Muscle of back (tissue), 11 donors: ENCODE measurements around the gene RBMS3. TPM values are rescaled to one million over a fixed set of nuclear protein-coding genes. Genes with fewer than 3 reads are reported as not detected.

Experiments
- DNase-seq, 3 donors: peaks; one replicate each; pipeline versions ENCODE4 v3.0.0 to v3.0.0-alpha.2; 2013
- polyA plus RNA-seq, 10 donors: library from polyadenylated mRNA; unstranded; fragments of 120-200 nt; gene quantifications; one replicate each; pipeline ENCODE4 v1.2.1, GENCODE V29; 2013; ENCODE audit not compliant: insufficient read length in 10 of 10

The RBMS3 gene
- polyA plus RNA-seq, 10 donors, result 22.4 to 37.1 (median 28.1) TPM

DNA sequence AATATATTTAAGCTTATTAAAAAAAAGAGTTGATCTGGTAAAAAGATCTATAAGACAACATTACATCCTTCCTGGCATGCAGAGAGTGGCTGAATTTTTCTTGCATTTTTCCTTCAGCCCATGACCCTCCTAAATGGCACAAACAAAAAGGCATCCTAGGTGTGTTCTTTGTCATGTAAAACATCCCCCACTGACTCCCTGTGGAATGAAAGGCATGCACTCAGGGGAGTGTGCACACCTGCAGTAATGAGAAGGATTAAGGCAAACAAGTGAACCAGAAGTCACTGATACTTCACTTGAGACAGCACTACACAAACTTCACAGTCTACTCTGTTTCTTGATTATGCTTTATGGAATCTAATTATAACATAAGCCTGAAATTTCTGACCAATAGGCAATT lies 195.0 kb downstream of the RBMS3 start:
- DNase-seq, result no peak

DNA sequence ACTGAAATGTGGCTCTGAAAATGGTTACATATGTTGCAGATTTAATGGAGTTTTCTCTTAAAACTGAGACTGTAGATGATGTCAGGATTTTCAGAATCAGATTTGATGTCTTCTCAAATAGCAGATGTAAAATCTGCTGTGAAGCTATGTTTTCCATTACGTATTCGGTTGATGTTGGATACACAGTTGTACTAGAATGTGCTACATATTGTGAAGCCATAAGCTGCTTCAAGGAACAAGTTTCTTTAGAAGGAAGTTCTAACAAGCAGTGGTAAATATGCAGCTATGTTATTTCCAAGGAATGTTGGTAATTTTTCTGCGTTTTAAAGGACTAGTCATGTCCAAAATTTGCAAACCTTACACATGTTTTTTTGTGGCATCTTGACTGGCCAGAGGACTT lies 197.7 kb downstream of the RBMS3 start:
- DNase-seq, result peak in 2 of 3 donors; percentile 20 to 49

DNA sequence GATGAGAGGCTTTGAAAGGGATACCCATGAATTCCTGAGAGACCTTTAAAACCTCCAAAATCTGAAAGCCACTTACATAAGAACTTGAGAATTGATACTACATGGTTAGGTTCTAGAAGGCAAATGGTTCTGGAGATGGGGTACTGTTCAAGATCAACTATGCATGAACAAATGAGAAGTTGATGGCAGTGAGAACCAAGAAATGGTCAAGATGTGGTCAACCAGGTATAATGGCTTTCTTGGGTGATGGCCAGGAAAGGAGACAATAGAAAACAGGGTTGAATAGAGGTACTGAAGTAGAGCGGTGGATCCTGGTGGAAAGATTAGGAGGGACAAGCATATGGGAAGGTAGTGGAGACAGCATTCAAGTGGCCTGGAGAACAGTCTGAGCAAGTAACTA lies 200.4 kb downstream of the RBMS3 start:
- no peak for DNase-seq

DNA sequence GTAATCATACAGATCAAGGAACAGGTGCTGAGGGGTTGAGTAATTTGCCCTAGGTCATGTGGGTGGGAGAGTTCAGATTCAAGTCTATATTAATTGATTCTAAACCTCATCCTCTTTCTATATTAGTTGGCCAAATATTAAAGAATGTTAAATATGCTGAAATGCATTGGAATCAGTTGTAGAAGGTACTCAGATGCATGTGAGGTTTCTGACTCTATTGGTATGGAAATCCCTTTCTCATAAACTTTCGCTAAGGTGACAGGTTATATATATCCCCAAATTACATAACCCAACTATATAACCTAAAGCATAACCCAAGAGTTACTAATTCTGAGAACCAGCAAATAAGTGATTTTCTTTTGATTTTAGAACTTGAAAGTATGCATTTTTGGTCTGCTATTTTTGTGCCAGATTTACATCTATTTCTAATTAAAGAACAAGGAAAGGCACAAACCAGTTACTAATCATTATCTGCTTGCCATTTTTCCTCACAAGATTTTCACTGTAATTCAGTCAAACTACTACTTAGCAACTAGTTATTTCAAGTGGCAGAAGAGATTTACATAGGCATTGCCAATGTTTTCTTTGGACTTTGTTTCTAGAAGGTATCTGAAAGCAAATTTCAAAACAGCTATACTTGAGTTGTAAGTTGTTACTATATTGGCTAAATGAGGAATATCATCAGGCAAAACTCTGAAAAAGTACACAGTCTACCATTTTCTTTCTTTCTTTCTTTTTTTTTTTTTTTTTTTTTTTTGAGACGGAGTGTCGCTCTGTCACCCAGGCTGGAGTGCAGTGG lies 201.3 kb downstream of the RBMS3 start:
- no peak for DNase-seq

DNA sequence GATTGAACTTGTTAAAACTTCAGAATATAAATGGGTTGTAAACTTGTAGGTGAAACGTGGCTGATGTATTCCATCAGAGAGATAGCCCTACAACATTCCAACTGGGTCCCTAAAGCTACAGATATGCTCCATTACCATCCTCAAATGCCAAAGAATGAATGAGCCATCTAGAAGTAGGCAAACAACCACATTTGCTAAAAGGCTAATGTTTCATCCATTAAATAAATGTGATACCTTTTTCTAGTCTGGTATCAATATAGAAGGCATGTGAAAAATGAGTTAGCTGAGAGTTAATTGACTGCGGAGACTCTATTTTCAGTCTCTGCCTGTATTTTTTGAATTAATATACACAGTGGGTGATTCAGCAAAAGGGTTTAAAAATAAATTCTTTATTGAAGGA lies 203.8 kb downstream of the RBMS3 start:
- no peak for DNase-seq

DNA sequence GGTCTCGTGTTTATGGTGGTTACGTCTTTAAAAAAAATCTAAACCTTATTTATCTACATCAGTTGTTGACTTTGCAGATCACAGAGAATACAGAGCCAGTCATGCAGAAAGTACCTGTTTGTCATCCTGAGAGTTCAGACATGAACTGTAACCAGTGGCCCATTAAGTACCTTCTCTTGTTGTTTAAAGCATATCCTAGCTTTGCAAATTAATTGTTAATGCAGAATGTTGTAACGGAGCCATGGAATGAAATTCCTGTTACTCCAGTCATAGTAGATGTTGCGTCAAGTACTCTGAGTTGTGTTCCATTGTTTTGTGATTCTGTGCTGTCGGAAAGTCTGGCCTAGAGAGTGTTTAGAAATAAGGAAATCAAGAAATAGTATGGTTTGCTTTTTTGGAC lies 205.2 kb downstream of the RBMS3 start:
- peak; percentile 12 to 40 (median 36) for DNase-seq

DNA sequence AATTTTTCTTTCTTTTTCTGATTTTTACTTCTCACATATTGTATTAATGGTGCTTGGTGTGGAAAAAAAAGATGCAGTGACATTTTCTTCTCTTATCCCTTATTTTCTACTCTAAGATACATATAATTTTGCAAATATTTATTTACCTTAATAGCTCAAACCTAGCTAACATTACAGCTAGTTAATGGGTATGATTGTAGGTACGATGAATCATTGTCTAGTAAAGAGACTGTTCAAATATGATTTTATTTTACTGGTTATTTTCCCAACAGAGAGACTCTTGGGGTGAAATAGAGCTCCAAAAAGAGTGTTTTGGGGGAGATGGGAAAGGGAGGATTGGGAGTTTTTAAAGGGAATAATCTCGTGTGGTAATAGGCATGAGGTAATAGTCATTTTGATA lies 206.0 kb downstream of the RBMS3 start:
- DNase-seq, result no peak

DNA sequence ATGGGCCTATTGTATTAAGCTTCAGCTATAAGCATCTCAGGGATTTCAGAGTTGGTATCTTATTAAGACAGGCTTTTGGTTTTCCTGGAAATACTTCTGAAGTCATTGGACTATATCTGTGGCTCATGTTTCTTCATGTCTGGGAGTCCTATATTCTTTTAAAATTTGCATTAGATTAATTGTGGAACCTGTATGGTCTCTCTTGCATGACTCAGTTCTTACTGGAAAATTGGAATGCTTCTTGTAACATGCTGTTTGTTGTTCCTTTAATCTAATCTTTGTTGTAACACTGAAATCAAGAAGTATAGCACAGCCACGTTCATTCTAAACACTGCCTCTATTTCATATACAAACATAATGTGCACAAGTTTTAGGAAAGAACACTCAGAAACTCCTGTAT lies 208.1 kb downstream of the RBMS3 start:
- DNase-seq, result no peak

DNA sequence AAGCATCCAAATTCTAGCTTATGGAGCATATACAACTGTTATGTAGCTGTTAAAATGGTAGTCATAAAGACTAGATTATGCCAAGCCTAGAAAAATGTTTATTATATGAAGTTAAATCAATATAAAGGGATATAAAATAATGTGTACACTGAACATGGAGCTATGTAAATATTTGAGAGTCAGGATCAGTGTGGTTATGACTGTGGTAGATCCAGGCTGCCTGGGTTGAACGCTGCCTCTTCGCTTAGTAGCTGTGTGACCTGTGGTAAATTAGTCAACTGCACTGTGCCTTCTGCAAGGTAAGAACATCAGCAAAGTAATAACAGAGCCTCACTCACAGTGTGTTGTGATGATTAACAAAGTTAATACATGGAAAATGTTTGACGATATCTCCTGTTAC lies 212.2 kb downstream of the RBMS3 start:
- DNase-seq, result no peak

DNA sequence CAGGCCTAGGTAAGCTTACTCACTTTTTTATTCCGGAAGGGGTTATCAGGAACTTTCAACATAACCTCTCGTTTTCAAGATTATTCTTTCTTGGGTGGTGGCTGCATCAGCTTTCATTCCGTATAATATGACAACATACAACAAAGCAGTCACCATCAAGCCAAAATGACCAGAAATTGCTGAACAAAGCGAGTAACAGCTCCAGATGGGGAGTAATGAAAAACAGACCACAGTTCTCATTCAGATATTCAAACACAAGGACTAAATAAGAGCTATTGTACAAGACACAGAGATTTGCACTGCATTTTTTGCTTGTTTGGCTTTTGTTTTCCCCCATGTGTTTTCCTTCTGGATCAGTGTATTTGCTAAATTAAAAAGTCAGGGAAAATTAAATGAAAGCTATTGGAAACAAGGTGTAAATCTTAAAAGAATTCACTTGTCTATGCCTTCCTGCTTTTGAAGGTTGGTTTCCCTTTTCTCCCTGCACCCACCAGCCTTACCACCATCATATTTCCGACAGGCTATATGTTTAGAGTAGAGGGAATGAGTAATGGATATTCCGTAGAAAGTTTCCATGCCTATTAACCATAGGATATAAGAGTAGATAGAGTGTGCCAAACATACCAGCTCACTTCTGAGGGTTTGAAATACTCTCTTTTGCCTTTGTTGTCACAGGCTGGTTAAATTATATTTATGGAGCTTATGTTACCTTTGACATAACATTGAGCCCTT lies 213.6 kb downstream of the RBMS3 start:
- DNase-seq, result peak; percentile 78 to 92 (median 81)

DNA sequence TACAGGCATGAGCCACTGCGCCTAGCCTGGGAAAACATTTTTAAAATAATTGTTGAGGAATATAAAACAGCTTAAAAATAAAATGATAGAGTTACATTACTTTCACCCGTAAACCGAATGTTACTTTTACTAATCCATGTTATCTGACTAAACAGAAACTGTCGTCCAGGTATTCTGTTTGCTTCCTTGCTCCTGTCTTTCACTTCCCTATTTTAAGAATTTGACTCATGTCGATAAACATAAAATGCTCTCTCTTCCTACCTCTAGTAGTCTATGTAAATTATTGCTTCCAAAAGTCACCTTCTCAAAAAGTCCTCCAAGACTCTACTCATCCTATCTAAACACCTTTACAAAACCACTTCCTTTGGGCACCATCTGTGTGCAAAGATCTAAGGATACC lies 216.4 kb downstream of the RBMS3 start:
- no peak for DNase-seq

DNA sequence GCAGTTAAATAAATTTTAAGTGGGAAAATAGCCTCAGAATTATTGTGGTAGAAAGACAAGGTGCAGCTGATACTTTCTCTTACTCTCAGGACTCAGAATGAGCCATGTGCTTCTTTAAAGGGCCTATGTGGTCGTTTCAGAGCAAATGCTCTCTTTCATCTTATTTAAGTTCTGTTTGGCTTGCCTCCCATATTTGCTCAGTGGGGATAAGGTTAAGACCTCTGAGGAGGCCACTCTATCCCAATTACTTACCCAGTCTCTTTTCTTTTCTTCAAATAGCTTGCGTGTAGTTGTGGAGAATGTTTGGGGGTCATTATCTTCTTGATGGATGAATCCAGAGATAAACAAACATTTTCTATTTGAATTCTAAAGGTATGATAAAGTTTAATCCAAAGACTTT lies 221.9 kb downstream of the RBMS3 start:
- DNase-seq, result no peak

DNA sequence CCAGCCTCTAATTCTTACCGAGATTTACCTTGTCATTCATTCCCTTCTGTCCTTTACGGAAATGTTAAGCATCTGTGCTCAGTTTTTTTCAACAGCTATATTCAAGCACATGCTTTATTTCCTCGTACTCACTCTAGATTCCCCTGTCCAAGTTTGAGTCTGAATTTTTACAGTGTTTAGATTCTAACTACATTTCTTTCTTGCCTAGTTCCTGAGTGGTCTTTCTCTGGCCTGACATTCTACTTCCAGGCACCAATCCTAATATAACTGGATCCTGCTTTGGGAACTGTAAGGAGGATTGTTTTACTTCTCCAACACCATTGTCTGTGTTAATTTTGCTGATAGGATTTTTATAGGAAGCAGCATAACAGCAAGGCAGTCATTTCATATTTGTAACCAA lies 222.4 kb downstream of the RBMS3 start:
- peak in 1 of 3 donors; percentile 61 for DNase-seq

DNA sequence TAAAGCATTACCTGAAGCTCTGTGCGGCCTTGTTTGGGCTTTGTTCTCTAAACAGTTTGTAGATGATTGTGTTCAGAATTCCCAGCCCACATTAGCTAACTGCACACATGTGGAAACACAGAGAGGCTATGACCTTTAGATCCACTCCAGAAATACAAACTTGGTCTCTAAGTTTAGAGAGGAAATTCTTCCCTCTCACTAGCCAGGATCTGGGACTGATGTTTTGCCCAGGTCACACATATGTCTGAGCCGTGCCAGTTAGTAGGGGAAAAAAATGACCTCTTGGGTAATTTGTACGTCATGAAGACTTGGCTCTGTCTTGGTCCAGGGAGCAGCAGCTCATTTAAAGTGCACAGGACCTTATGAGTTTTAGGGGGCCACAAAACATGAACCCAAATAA lies 223.1 kb downstream of the RBMS3 start:
- DNase-seq, result peak in 2 of 3 donors; percentile 72 to 87

DNA sequence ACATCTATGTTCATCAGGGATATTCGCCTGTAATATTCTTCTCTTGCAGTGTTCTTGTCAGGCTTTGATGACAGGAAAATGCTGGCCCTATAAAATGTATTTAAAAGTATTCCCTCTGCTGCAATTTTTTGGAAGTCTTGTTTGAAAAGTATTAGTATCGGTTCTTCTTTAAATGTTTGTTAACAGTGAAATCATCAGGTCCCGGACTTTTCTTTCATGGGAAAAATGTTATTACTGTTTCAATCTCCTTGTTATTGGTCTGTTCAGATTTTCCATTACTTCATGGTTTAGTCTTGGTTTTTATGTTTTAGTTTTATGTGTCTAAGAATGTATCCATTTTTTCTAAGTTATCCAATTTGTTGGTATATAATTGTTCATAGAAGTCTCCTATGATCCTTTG lies 225.6 kb downstream of the RBMS3 start:
- peak in 1 of 3 donors; percentile 56 for DNase-seq

DNA sequence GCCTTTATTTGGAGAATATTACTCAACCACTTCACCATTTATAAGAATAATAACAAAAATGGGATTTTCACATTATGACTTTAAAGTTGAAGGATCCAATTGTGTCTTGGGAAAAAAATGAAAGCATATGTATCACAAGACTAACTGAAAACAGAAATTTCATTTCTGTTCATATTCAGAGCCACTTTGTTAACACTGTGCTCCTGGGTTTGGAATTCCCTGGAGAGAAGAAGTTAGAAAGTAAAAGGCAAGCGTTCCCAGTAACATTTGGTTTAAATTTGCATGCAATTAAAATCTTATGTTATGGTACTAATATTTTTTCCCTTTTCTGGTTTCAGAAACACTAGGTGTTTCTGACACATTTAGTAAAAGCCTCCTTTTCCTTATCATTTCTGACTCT lies 230.8 kb downstream of the RBMS3 start:
- DNase-seq, result no peak

DNA sequence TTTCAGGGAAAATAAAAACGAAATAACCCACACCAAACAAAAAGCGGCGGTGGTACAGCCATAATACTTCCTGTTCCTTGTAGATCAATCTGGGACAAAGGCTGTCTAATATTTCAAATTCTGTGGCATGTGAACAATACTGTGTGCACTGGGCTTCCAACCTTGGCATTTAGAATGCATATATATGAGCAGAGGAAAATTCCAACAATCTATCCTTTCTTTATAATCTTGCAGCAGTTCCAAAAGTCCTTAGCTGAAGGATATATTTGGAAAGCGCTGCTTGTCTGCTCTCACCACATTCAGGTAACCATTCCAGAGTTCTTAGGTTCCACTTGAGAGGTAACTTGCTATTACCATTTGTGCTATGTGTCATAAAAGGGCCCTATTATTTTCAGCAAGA lies 231.8 kb downstream of the RBMS3 start:
- DNase-seq, result peak in 1 of 3 donors; percentile 53

DNA sequence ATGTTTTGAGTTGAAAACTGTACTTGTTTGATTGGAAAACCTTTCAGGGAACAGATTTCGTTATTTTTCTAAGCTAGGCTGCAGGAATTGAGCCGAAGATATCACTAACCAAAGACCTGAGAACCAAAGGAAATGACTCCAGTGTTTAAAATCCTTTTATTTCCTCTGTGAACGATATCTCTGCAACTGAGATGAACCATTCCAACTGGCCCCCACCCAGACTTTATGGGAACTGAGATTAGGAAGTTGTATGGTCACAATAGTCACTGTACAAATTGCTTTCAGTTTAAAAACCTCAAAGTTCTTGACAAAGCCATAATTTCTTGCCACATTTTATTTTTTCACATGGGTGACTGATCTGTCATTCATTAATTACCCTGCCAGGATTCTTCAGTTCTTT lies 232.4 kb downstream of the RBMS3 start:
- DNase-seq, result peak in 1 of 3 donors; percentile 77

DNA sequence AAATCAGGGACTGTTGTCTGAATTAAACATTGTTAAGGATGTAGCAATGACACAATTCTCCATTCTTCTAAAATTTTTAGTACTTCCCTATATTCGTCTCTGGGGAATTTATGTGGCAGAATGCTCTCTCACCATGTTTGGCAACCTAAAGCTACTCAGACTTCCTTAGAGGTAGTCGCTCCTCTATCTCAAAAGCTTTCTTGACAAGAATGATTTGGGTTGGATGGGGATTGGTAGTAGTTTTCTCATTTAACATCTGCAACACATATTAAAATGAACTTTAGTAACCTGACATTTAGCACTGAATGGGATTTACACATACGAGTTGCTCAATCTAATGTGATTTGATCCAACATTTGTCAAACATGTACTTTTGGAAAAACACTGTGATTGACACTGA lies 233.3 kb downstream of the RBMS3 start:
- DNase-seq, result peak in 1 of 3 donors; percentile 61

DNA sequence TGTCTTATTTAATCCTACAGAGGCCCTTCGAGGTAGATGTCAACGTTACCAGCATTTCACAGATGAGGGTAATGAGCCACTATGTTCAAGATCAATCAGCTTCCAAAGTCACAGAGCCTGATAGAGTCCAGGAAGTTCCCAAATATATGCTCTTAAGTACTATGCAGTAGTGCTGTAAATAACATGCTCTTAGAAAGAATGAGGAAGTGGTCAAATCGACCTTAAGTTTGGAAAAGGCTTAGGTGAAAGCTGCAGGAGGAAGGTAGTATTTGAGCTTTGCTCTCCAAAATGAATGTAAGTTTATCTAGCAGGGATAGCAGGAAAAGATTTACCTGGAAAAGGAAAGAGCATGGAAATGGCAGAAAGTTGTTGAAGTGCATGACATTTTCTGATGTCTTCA lies 234.0 kb downstream of the RBMS3 start:
- no peak for DNase-seq

DNA sequence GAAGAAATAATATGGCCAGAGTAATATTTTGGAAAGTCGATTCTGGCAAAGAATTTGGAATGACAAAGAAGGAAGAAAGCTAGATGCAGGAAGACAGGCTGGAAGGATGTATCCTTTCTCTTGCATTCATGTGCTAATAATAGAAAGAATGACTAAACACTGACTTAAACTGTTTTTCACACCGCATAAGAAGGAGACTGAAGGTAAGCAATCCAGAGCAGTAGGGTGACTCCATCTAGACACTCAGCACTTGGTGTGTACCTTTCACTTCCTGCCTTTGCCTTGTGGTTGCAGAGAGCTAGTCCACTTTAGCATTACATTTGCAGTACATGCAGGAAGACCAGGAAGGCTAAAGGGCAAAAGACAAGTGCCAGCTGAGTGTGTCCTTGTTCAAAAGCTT lies 234.6 kb downstream of the RBMS3 start:
- no peak for DNase-seq

DNA sequence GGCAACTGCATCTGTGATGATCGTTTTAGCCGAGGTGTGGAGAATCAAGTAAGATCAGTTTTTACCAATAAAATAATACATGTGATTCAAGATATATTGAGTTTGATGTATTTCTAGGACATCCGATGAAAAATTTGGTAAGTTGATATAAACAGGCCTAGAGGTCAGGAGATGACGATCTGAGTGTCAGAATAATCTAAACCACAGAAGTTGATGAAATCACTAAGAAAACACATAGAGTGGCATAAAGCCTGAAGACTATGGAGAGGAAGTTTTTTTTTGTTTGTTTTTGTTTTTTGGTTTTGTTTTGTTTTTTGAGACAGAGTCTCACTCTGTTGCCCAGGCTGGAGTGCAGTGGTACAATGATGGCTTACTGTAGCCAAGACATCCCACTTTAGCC lies 235.3 kb downstream of the RBMS3 start:
- DNase-seq, result no peak

DNA sequence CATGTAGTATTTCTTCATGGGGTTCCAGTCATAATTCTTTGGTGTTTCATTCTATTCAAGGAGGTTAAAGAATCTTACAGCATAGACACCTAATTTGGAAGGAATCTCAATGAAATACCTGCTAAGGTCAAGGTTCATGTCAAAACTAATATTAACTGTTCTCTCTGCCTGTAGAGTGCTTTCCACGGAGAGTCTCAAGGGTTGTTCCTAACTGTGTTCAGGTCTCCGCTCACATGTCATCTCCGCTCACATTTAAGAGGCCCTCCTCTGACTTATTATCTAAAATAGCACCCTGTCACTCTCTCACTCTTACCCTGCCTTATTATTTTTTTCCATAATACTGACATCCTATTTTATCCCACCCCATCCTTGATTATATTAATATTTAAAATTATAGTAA lies 239.9 kb downstream of the RBMS3 start:
- no peak for DNase-seq
